ENCODE measurements around the gene SLC31A2.

- TF ChIP-seq CTCF (IDR thresholded peaks at IDR 0.05) (no peak), POLR2AphosphoS5 (IDR thresholded peaks at IDR 0.05) (no peak), POLR2A (IDR thresholded peaks at IDR 0.05) (no peak)
These were observed 30.4 kb downstream of the SLC31A2 start for GRCh38 chr9:113181165-113181564.
